ENCODE results near the gene ZDHHC16. TPM values are rescaled to one million over a fixed set of nuclear protein-coding genes. Genes with fewer than 3 reads are reported as not detected.
A peak's percentile ranks its signal among the peaks of the same experiment; 100 is the strongest.

The ZDHHC16 gene
- total RNA-seq, 2 experiments from 2014 or later, result 31.0 to 38.4 TPM

GRCh38 chr10:97497572-97498075 lies 51.6 kb downstream of the ZDHHC16 start:
- Histone ChIP-seq H3K36me3 (ENCODE audit: insufficient read depth, low read length) (peaks cover 29% of the 10 kb centered on the region), H3K9me3 (ENCODE audit: low read length) (no peaks in the 10 kb centered on the region), H3K4me1 (ENCODE audit: insufficient read depth, low read length, poor library complexity, severe bottlenecking) (peaks cover 42% of the 10 kb centered on the region), H3K27ac (ENCODE audit: low read depth, low read length, poor library complexity, severe bottlenecking) (peak overlapping the region; percentile 85), H3K4me3 (ENCODE audit: low read depth, low read length, poor library complexity, severe bottlenecking) (peak overlapping the region; percentile 81), H3K4me2 (ENCODE audit: low read length) (peak overlapping the region; percentile 73), H3K79me2 (ENCODE audit: insufficient read depth, low read depth, low read length) (peaks cover 52% of the 10 kb centered on the region), H4K20me1 (ENCODE audit: insufficient read depth, low read length) (peaks cover 28% of the 10 kb centered on the region; the same call in 1 of the 2 replicates), H3K9me2 (ENCODE audit: insufficient read depth, low read length) (no peaks in the 10 kb centered on the region), H2AFZ (ENCODE audit: low read length) (peak overlapping the region; percentile 45; the same call in 1 of the 2 replicates)
- peak; percentile 84 for DNase-seq (ENCODE audit: low spot score)
- POLR2A ChIA-PET, result interaction anchor here (0.5 to 1.4 kb wide), 4 partner anchors 21 to 796 kb away, joined by 3 to 7 read pairs (median 4); no protein-coding TSS in a partner anchor
- intact Hi-C loops (cut with micrococcal nuclease; ENCODE audit: unreplicated experiment), result loop anchor here (1.0 to 5.0 kb wide), 2 partner anchors 35 to 51 kb away; partner anchors contain the start of genes EXOSC1 and ZDHHC16
- CTCF ChIA-PET (ENCODE audit: unreplicated experiment), result no interaction called here
- TF ChIP-seq EZH2phosphoT487 (IDR thresholded peaks at IDR 0.05; ENCODE audit: borderline replicate concordance, low read depth, low read length), result no peak
- TF ChIP-seq CTCF (conservative IDR thresholded peaks at IDR 0.05; ENCODE audit: low read length), result no peak
- BruUV-seq (replicated peaks), result no TSS peak

GRCh38 chr10:97498076-97498840 lies 52.3 kb downstream of the ZDHHC16 start, which contains the start of gene MMS19:
MMS19 (minus strand) TSS chr10:97498422; CDS start chr10:97498384, 38 bp downstream.
- no TSS peak for BruUV-seq (replicated peaks)
- H3K27ac ChIP-seq (ENCODE audit: low read depth, low read length, poor library complexity, severe bottlenecking), result peak within 1 kb of the TSS; percentile 85
- H3K4me3 ChIP-seq (ENCODE audit: low read depth, low read length, poor library complexity, severe bottlenecking), result peak within 1 kb of the TSS; percentile 81
- intact Hi-C loops (cut with micrococcal nuclease; ENCODE audit: unreplicated experiment), result loop anchor here (1.0 to 5.0 kb wide), 2 partner anchors 36 to 52 kb away; partner anchors contain the start of genes EXOSC1 and ZDHHC16
- H3K9me3 ChIP-seq (ENCODE audit: low read length), result no peaks in the 10 kb centered on the region
- H2AFZ ChIP-seq (ENCODE audit: low read length), result peak within 1 kb of the TSS; percentile 82
- POLR2A ChIA-PET, result interaction anchor here (1.4 kb wide), 1 partner anchor 22 kb away, joined by 7 read pairs; no protein-coding TSS in a partner anchor
- peaks cover 23% of the 10 kb centered on the region for H3K36me3 ChIP-seq (ENCODE audit: insufficient read depth, low read length)
- no peaks in the 10 kb centered on the region for H3K9me2 ChIP-seq (ENCODE audit: insufficient read depth, low read length)
- CTCF ChIA-PET (ENCODE audit: unreplicated experiment), result no interaction called here
- no peak for TF ChIP-seq EZH2phosphoT487 (IDR thresholded peaks at IDR 0.05; ENCODE audit: borderline replicate concordance, low read depth, low read length)
- TF ChIP-seq CTCF (conservative IDR thresholded peaks at IDR 0.05; ENCODE audit: low read length), result no peak
- H3K79me2 ChIP-seq (ENCODE audit: insufficient read depth, low read depth, low read length), result peaks cover 46% of the 10 kb centered on the region
- H4K20me1 ChIP-seq (ENCODE audit: insufficient read depth, low read length), result peaks cover 28% of the 10 kb centered on the region; the same call in 1 of the 2 replicates
- peak within 1 kb of the TSS; percentile 97 for H3K4me2 ChIP-seq (ENCODE audit: low read length)
- H3K4me1 ChIP-seq (ENCODE audit: insufficient read depth, low read length, poor library complexity, severe bottlenecking), result peaks cover 42% of the 10 kb centered on the region
- peak; percentile 97 for DNase-seq (ENCODE audit: low spot score)

Data from OCI-LY7 (cell line).